PFSK-1 (cell line): ENCODE measurements around the gene LRRC27.

Source experiments
- FOXP2 ChIP-seq: optimal IDR thresholded peaks from 2 replicates; pipeline ENCODE3; 2011; ENCODE audit warnings: borderline replicate concordance, control low read depth, inconsistent platforms; ENCODE audit not compliant: insufficient read depth; ENCODE audit errors: extremely low read length, extremely low read depth
- POLR2AphosphoS5 ChIP-seq: IDR thresholded peaks from 2 replicates; pipeline ENCODE4 v1.6.1; 2012; ENCODE audit warnings: low read depth, mild to moderate bottlenecking, control low read depth, low read length, moderate library complexity
- REST ChIP-seq, 2 experiments: IDR thresholded peaks; 2 replicates each; pipeline versions ENCODE4 v1.6.1 to v1.8.0; 2011 to 2012; ENCODE audit warnings: low read depth in 2 of 2, low read length in 2 of 2, control low read depth in 1 of 2, inconsistent platforms in 1 of 2, mild to moderate bottlenecking in 1 of 2, moderate library complexity in 1 of 2; ENCODE audit not compliant: insufficient read depth in 1 of 2
- SIN3A ChIP-seq: IDR thresholded peaks from 2 replicates; pipeline ENCODE4 v1.6.1; 2012; ENCODE audit warnings: mild to moderate bottlenecking, low read length, moderate library complexity, borderline replicate concordance; ENCODE audit not compliant: insufficient read depth
- TAF1 ChIP-seq: IDR thresholded peaks from 2 replicates; pipeline ENCODE4 v1.6.1; 2012; ENCODE audit warnings: low read length, control low read depth, borderline replicate concordance; ENCODE audit not compliant: insufficient read depth

LRRC27 gene

GRCh38 chr10:132396494-132397035 is 64.6 kb downstream of the LRRC27 start:
- TF ChIP-seq TAF1: no peak
- no peak for TF ChIP-seq REST (IDR thresholded peaks at IDR 0.05; ENCODE audit: insufficient read depth in 1 of 2, low read depth in 2 of 2, low read length in 2 of 2)
- no peak for TF ChIP-seq FOXP2
- no peak for TF ChIP-seq POLR2AphosphoS5
- TF ChIP-seq SIN3A: no peak

- no peak for TF ChIP-seq REST (IDR thresholded peaks at IDR 0.05; ENCODE audit: insufficient read depth in 1 of 2, low read depth in 2 of 2, low read length in 2 of 2)
- TF ChIP-seq TAF1: no peak
- no peak for TF ChIP-seq POLR2AphosphoS5
- no peak for TF ChIP-seq FOXP2
- TF ChIP-seq SIN3A: no peak
Observed at GRCh38 chr10:132397036-132397541, 65.1 kb downstream of the LRRC27 start, which contains the start of gene PWWP2B. Gene PWWP2B, plus strand, starts transcription at chr10:132397200. Its CDS starts 27 bp downstream, at chr10:132397227.

- TF ChIP-seq SIN3A: no peak
- no peak for TF ChIP-seq POLR2AphosphoS5
- no peak for TF ChIP-seq REST (IDR thresholded peaks at IDR 0.05; ENCODE audit: insufficient read depth in 1 of 2, low read depth in 2 of 2, low read length in 2 of 2)
- TF ChIP-seq FOXP2: no peak
- no peak for TF ChIP-seq TAF1
Observed at GRCh38 chr10:132397671-132398565, 65.9 kb downstream of the LRRC27 start.

- TF ChIP-seq REST (IDR thresholded peaks at IDR 0.05; ENCODE audit: insufficient read depth in 1 of 2, low read depth in 2 of 2, low read length in 2 of 2): no peak
- no peak for TF ChIP-seq SIN3A
- no peak for TF ChIP-seq TAF1
Observed at GRCh38 chr10:132398566-132398991, 66.6 kb downstream of the LRRC27 start.
